Mesenchymal stem cell (in vitro differentiated cells and primary cell): Measurements from ENCODE around the gene SNX30.

ENCODE experiments used
- DNase-seq: peaks from one replicate; pipeline ENCODE4 v3.0.0-alpha.2; 2013
- H2AFZ ChIP-seq: one replicate; pipeline ENCODE4 v1.6.1; 2013; ENCODE audit warnings: low read depth, mild to moderate bottlenecking, control low read depth, inconsistent platforms, low read length, moderate library complexity
- H2AK5ac ChIP-seq: 2 replicates; pipeline ENCODE4 v1.6.1; 2013; ENCODE audit warnings: low read length, moderate library complexity, mild to moderate bottlenecking, inconsistent platforms; ENCODE audit not compliant: severe bottlenecking
- H2BK120ac ChIP-seq: one replicate; pipeline ENCODE4 v1.6.1; 2013; ENCODE audit warnings: low read depth, mild to moderate bottlenecking, inconsistent platforms, low read length, moderate library complexity
- H2BK12ac ChIP-seq, 2 experiments: one replicate each; pipeline ENCODE4 v1.6.1; 2013; ENCODE audit warnings: inconsistent platforms in 2 of 2, low read length in 2 of 2, mild to moderate bottlenecking in 2 of 2, moderate library complexity in 2 of 2, control low read depth in 1 of 2
- H2BK15ac ChIP-seq: one replicate; pipeline ENCODE4 v1.6.1; 2013; ENCODE audit warnings: mild to moderate bottlenecking, low read depth, inconsistent platforms; ENCODE audit not compliant: poor library complexity, severe bottlenecking
- H2BK5ac ChIP-seq: 2 replicates; pipeline ENCODE4 v1.6.1; 2013; ENCODE audit warnings: low read depth, mild to moderate bottlenecking, low read length, control low read depth, inconsistent platforms; ENCODE audit not compliant: poor library complexity, severe bottlenecking
- H3K14ac ChIP-seq, 2 experiments: one replicate each; pipeline ENCODE4 v1.6.1; 2013; ENCODE audit warnings: inconsistent platforms in 2 of 2, low read length in 2 of 2, control low read depth in 1 of 2, mild to moderate bottlenecking in 1 of 2, moderate library complexity in 1 of 2
- H3K18ac ChIP-seq, 2 experiments: one replicate each; pipeline ENCODE4 v1.6.1; 2013; ENCODE audit warnings: inconsistent platforms in 2 of 2, low read length in 2 of 2, control low read depth in 1 of 2, low read depth in 1 of 2, mild to moderate bottlenecking in 1 of 2
- H3K23ac ChIP-seq, 2 experiments: one replicate each; pipeline ENCODE4 v1.6.1; 2013; ENCODE audit warnings: inconsistent platforms in 2 of 2, low read length in 2 of 2, mild to moderate bottlenecking in 2 of 2, moderate library complexity in 2 of 2, control low read depth in 1 of 2
- H3K27ac ChIP-seq: 2 replicates; pipeline ENCODE4 v1.5.1; 2013; ENCODE audit warnings: mild to moderate bottlenecking, moderate library complexity, low read length, control low read depth, inconsistent platforms; ENCODE audit not compliant: poor library complexity, severe bottlenecking
- H3K27me3 ChIP-seq, 2 experiments: 2 replicates each; pipeline versions ENCODE4 v1.6.1 to v1.7.0; 2013; ENCODE audit warnings: low read length in 2 of 2, mild to moderate bottlenecking in 2 of 2, moderate library complexity in 2 of 2, control low read depth in 1 of 2, inconsistent platforms in 1 of 2; ENCODE audit not compliant: control insufficient read depth in 1 of 2, insufficient read depth in 1 of 2
- H3K36me3 ChIP-seq, 2 experiments: 2 replicates each; pipeline versions ENCODE4 v1.6.1 to v1.7.0; 2013; ENCODE audit warnings: low read length in 2 of 2, control low read depth in 1 of 2, inconsistent platforms in 1 of 2, low read depth in 1 of 2, mild to moderate bottlenecking in 1 of 2; ENCODE audit not compliant: insufficient read depth in 2 of 2, control insufficient read depth in 1 of 2
- H3K4ac ChIP-seq, 2 experiments: one replicate each; pipeline ENCODE4 v1.6.1; 2013; ENCODE audit warnings: inconsistent platforms in 2 of 2, low read length in 2 of 2, mild to moderate bottlenecking in 2 of 2, moderate library complexity in 2 of 2, control low read depth in 1 of 2, low read depth in 1 of 2
- H3K4me1 ChIP-seq: 2 replicates; pipeline ENCODE4 v1.6.1; 2013; ENCODE audit warnings: low read depth, low read length, control low read depth; ENCODE audit not compliant: control insufficient read depth, insufficient read depth
- H3K4me2 ChIP-seq: 2 replicates; pipeline ENCODE4 v1.6.1; 2013; ENCODE audit warnings: low read length, mild to moderate bottlenecking, inconsistent platforms; ENCODE audit not compliant: poor library complexity, severe bottlenecking
- H3K4me3 ChIP-seq, 2 experiments: 2 replicates each; pipeline versions ENCODE4 v1.5.1 to v1.7.0; 2013; ENCODE audit warnings: low read length in 2 of 2, mild to moderate bottlenecking in 2 of 2, control low read depth in 1 of 2, low read depth in 1 of 2; ENCODE audit not compliant: insufficient read depth in 1 of 2
- H3K79me1 ChIP-seq: replicated peaks from 2 replicates; pipeline ENCODE4 v1.6.1; 2013; ENCODE audit warnings: mild to moderate bottlenecking, control low read depth, low read length, inconsistent platforms; ENCODE audit not compliant: poor library complexity, severe bottlenecking
- H3K9ac ChIP-seq: 2 replicates; pipeline ENCODE4 v1.7.0; 2013; ENCODE audit warnings: mild to moderate bottlenecking, low read length, moderate library complexity
- H3K9me3 ChIP-seq: 2 replicates; pipeline ENCODE4 v1.7.0; 2013; ENCODE audit warnings: mild to moderate bottlenecking, low read length; ENCODE audit not compliant: control insufficient read depth
- H4K8ac ChIP-seq: one replicate; pipeline ENCODE4 v1.6.1; 2013; ENCODE audit warnings: inconsistent platforms, mild to moderate bottlenecking, low read length, moderate library complexity
- H4K91ac ChIP-seq: one replicate; pipeline ENCODE4 v1.6.1; 2013; ENCODE audit warnings: mild to moderate bottlenecking, low read length, inconsistent platforms
- WGBS: methylation state at CpG from one replicate; pipeline ENCODE4 v1.1.7; 2013; ENCODE audit warnings: mixed read lengths; 5-methylcytosine and 5-hydroxymethylcytosine counted together

SNX30 gene

GRCh38 chr9:112884101-112884500, 133.5 kb downstream of the SNX30 start:
- H4K91ac ChIP-seq: no peak overlapping the region
- no peak overlapping the region for H3K14ac ChIP-seq
- H4K8ac ChIP-seq: no peak overlapping the region
- no peak overlapping the region for H2BK12ac ChIP-seq
- H3K4me2 ChIP-seq: no peak overlapping the region
- no peak overlapping the region for H2AK5ac ChIP-seq
- no peaks in the 10 kb centered on the region for H3K79me1 ChIP-seq
- H2BK5ac ChIP-seq: no peak overlapping the region
- H2AFZ ChIP-seq: no peak overlapping the region
- DNase-seq: peak; percentile 40
- H2BK120ac ChIP-seq: no peak overlapping the region
- H3K36me3 ChIP-seq: peaks cover 3 to 12% of the 10 kb centered on the region in 2 experiments
- peaks cover 1 to 2% of the 10 kb centered on the region in 2 experiments for H3K27me3 ChIP-seq
- no peak overlapping the region for H3K18ac ChIP-seq
- no peak overlapping the region for H3K4me3 ChIP-seq
- H3K9ac ChIP-seq: no peak overlapping the region
- H3K4ac ChIP-seq: no peak overlapping the region
- 59% methylated on average over 6 of the region's 6 CpGs for WGBS
- H2BK15ac ChIP-seq: no peak overlapping the region
- no peak overlapping the region for H3K23ac ChIP-seq
- H3K4me1 ChIP-seq: peaks cover 8% of the 10 kb centered on the region
- peak overlapping the region; percentile 25 for H3K27ac ChIP-seq
- no peaks in the 10 kb centered on the region for H3K9me3 ChIP-seq

- H2AFZ ChIP-seq: no peak overlapping the region
- no peak overlapping the region for H4K91ac ChIP-seq
- no peak overlapping the region for H4K8ac ChIP-seq
- no peak overlapping the region for H2AK5ac ChIP-seq
- no peak overlapping the region for H2BK120ac ChIP-seq
- H3K4me1 ChIP-seq: peaks cover 8% of the 10 kb centered on the region
- H3K27me3 ChIP-seq: peaks cover 7 to 8% of the 10 kb centered on the region in 2 experiments
- H3K4me3 ChIP-seq: no peak overlapping the region
- H3K9me3 ChIP-seq: no peaks in the 10 kb centered on the region
- H3K23ac ChIP-seq: no peak overlapping the region
- no peak overlapping the region for H3K14ac ChIP-seq
- DNase-seq: no peak
- WGBS: 97% methylated on average over 5 of the region's 5 CpGs
- peak overlapping the region; percentile 25 for H3K27ac ChIP-seq
- H3K4ac ChIP-seq: no peak overlapping the region
- H2BK12ac ChIP-seq: no peak overlapping the region
- no peak overlapping the region for H3K9ac ChIP-seq
- peaks cover 0 to 9% of the 10 kb centered on the region in 2 experiments for H3K36me3 ChIP-seq
- H3K79me1 ChIP-seq: no peaks in the 10 kb centered on the region
- no peak overlapping the region for H2BK5ac ChIP-seq
- no peak overlapping the region for H3K4me2 ChIP-seq
- H2BK15ac ChIP-seq: no peak overlapping the region
- H3K18ac ChIP-seq: no peak overlapping the region
Observed at GRCh38 chr9:112884721-112885120, 134.2 kb downstream of the SNX30 start.

- no peaks in the 10 kb centered on the region for H3K9me3 ChIP-seq
- H4K91ac ChIP-seq: no peak overlapping the region
- H2AK5ac ChIP-seq: no peak overlapping the region
- no peak overlapping the region for H3K9ac ChIP-seq
- H3K4me1 ChIP-seq: peaks cover 12% of the 10 kb centered on the region
- no peaks in the 10 kb centered on the region for H3K79me1 ChIP-seq
- H3K4me2 ChIP-seq: no peak overlapping the region
- H4K8ac ChIP-seq: no peak overlapping the region
- H3K14ac ChIP-seq: no peak overlapping the region
- H3K27me3 ChIP-seq: peaks cover 13 to 14% of the 10 kb centered on the region in 2 experiments
- H2BK120ac ChIP-seq: no peak overlapping the region
- 80% methylated on average over 1 of the region's 1 CpG for WGBS
- no peak for DNase-seq
- no peak overlapping the region for H3K27ac ChIP-seq
- H2AFZ ChIP-seq: no peak overlapping the region
- H3K4me3 ChIP-seq: no peak overlapping the region
- no peak overlapping the region for H2BK5ac ChIP-seq
- no peak overlapping the region for H2BK12ac ChIP-seq
- H3K4ac ChIP-seq: no peak overlapping the region
- H3K18ac ChIP-seq: no peak overlapping the region
- no peak overlapping the region for H3K23ac ChIP-seq
- H3K36me3 ChIP-seq: peaks cover 0 to 7% of the 10 kb centered on the region in 2 experiments
- no peak overlapping the region for H2BK15ac ChIP-seq
Observed at GRCh38 chr9:112885324-112885723, 134.8 kb downstream of the SNX30 start.

- H3K4me1 ChIP-seq: peaks cover 17% of the 10 kb centered on the region
- no peaks in the 10 kb centered on the region for H3K79me1 ChIP-seq
- H3K4me3 ChIP-seq: no peak overlapping the region
- no peak overlapping the region for H3K9ac ChIP-seq
- no peak overlapping the region for H2AFZ ChIP-seq
- no peak overlapping the region for H2BK12ac ChIP-seq
- no peaks in the 10 kb centered on the region for H3K36me3 ChIP-seq
- 87% methylated on average over 4 of the region's 4 CpGs for WGBS
- H2AK5ac ChIP-seq: no peak overlapping the region
- H3K27ac ChIP-seq: no peak overlapping the region
- no peak overlapping the region for H2BK120ac ChIP-seq
- H3K4ac ChIP-seq: no peak overlapping the region
- no peak overlapping the region for H3K18ac ChIP-seq
- no peak overlapping the region for H3K14ac ChIP-seq
- no peak overlapping the region for H2BK5ac ChIP-seq
- H4K8ac ChIP-seq: no peak overlapping the region
- H3K27me3 ChIP-seq: peaks cover 22 to 24% of the 10 kb centered on the region in 2 experiments
- no peak overlapping the region for H3K23ac ChIP-seq
- no peak for DNase-seq
- no peak overlapping the region for H2BK15ac ChIP-seq
- H4K91ac ChIP-seq: no peak overlapping the region
- H3K9me3 ChIP-seq: no peaks in the 10 kb centered on the region
- H3K4me2 ChIP-seq: no peak overlapping the region
Observed at GRCh38 chr9:112886351-112886750, 135.8 kb downstream of the SNX30 start.
